ENCODE data around the gene CTSG. TPM values are rescaled to one million over a fixed set of nuclear protein-coding genes. Genes with fewer than 3 reads are reported as not detected.
"Not testable (repeated sequence)": the region's sequence is repeated elsewhere in the genome, so short reads cannot be mapped to it uniquely, and the experiment has no call there.

CTSG gene
- total RNA-seq, 1 donor from 2014 or later, result not detected

DNA sequence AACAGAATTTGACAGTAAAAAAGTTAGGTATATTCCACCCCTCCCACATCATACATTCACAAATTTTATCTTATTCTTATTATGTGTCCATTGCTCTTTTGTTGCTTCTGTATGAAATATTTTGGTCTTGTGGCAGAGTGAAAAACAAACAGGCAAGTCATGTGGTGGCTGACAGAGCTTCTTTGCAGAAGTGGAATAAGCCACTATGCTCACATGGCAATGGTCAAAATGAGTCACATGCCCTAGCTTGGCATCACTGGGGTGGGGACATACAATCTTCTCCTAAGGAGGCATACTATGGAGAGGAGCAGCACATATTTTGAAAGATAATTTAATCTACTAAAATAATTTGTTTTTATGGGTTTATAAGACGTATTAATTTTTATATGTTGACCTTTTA, 40.3 kb downstream of the CTSG start:
- ATAC-seq (ENCODE audit: low read depth) (no peak), DNase-seq (no peak)
- Mint-ChIP-seq H3K9me3 (peaks cover 2% of the 10 kb centered on the region), H3K36me3 (ENCODE audit: low read depth) (no peaks in the 10 kb centered on the region), H3K4me1 (no peaks in the 10 kb centered on the region), H3K4me3 (no peak overlapping the region), H3K27ac (no peak overlapping the region), H3K27me3 (peaks cover 19% of the 10 kb centered on the region)
- ChIA-PET POLR2A (no interaction called here), CTCF (no interaction called here)
- TF ChIP-seq, protein P1, sequence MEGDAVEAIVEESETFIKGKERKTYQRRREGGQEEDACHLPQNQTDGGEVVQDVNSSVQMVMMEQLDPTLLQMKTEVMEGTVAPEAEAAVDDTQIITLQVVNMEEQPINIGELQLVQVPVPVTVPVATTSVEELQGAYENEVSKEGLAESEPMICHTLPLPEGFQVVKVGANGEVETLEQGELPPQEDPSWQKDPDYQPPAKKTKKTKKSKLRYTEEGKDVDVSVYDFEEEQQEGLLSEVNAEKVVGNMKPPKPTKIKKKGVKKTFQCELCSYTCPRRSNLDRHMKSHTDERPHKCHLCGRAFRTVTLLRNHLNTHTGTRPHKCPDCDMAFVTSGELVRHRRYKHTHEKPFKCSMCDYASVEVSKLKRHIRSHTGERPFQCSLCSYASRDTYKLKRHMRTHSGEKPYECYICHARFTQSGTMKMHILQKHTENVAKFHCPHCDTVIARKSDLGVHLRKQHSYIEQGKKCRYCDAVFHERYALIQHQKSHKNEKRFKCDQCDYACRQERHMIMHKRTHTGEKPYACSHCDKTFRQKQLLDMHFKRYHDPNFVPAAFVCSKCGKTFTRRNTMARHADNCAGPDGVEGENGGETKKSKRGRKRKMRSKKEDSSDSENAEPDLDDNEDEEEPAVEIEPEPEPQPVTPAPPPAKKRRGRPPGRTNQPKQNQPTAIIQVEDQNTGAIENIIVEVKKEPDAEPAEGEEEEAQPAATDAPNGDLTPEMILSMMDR (IDR thresholded peaks at IDR 0.05), result no peak
- intact Hi-C loops (cut with micrococcal nuclease), result no loop called here

DNA sequence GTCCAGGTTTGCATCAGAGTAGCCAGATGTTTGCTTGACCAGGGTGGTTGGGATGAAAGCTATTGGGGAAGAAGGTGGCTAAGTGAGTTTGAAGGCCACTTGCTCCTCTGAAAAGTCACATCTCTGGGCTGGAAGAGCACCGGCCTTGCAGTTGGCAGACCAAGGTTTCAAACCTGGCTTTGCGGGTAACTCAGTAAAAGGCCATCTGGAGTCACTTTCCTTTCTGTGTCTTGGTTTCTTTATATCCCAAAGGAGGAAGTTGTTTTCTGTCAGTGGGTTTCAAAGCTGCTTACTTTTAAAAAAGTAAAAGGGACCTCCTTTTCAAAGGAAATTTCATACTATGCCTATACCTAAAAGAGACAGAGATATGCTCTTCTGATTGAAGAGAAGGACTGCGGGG, 41.8 kb downstream of the CTSG start:
- intact Hi-C loops (cut with micrococcal nuclease), result no loop called here

DNA sequence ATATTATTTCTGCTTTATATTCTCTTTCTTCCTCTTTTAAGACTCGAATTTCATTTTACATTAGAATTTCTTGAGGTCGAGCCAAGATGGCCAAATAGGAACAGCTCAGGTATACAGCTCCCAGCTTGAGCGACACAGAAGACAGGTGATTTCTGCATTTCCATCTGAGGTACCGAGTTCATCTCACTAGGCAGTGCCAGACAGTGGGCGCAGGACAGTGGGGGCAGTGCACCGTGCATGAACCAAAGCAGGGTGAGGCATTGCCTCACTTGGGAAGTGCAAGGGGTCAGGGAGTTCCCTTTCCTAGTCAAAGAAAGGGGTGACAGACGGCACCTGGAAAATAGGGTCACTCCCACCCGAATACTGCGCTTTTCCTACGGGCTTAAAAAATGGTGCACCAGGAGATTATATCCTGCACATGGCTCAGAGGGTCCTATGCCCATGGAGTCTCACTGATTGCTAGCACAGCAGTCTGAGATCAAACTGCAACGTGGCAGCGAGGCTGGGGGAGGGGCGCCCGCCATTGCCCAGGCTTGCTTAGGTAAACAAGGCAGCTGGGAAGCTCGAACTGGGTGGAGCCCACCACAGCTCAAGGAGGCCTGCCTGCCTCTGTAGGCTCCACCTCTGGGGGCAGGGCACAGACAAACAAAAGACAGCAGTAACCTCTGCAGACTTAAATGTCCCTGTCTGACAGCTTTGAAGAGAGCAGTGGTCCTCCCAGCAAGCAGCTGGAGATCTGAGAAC, 50.0 kb downstream of the CTSG start:
- H3K4me3 Mint-ChIP-seq; intact Hi-C loops (cut with micrococcal nuclease); H3K4me1 Mint-ChIP-seq; H3K27me3 Mint-ChIP-seq; H3K27ac Mint-ChIP-seq; ATAC-seq (ENCODE audit: low read depth); POLR2A ChIA-PET; CTCF ChIA-PET; H3K9me3 Mint-ChIP-seq; DNase-seq; H3K36me3 Mint-ChIP-seq (ENCODE audit: low read depth): not testable (repeated sequence)

More for the DNA sequence above, 41.8 kb downstream of the CTSG start:
- Mint-ChIP-seq H3K4me3 (no peak overlapping the region), H3K9me3 (peaks cover 2% of the 10 kb centered on the region), H3K36me3 (ENCODE audit: low read depth) (no peaks in the 10 kb centered on the region), H3K4me1 (no peaks in the 10 kb centered on the region), H3K27ac (no peak overlapping the region), H3K27me3 (peaks cover 15% of the 10 kb centered on the region)
- DNase-seq, result no peak
- CTCF ChIA-PET, result no interaction called here
- POLR2A ChIA-PET, result no interaction called here
- ATAC-seq (ENCODE audit: low read depth), result no peak
- TF ChIP-seq, protein P1 (IDR thresholded peaks at IDR 0.05), result no peak

Other genes with a start within 250 kb of the CTSG start
- 2.3 and 2.4 TPM in 2 replicates for gene ADCY4, start 241.2 kb downstream of the CTSG start, total RNA-seq
- 38.9 and 39.2 TPM in 2 replicates for gene RIPK3, start 236.3 kb downstream of the CTSG start, total RNA-seq
- gene NFATC4, start 208.1 kb downstream of the CTSG start, total RNA-seq, result 9.4 and 11.2 TPM in 2 replicates
- 0.02 and 0.04 TPM in 2 replicates for gene NYNRIN, start 177.2 kb downstream of the CTSG start, total RNA-seq
- gene CBLN3, start 146.6 kb downstream of the CTSG start, total RNA-seq, result 56.0 and 61.1 TPM in 2 replicates
- 121 and 130 TPM in 2 replicates for gene KHNYN, start 146.3 kb downstream of the CTSG start, total RNA-seq
- 70.6 and 80.0 TPM in 2 replicates for gene SDR39U1, start 133.5 kb downstream of the CTSG start, total RNA-seq
- gene CMA1, start 68.0 kb downstream of the CTSG start, total RNA-seq, result not detected in 2 replicates
- gene GZMH, start 33.4 kb upstream of the CTSG start, total RNA-seq, result 0.49 and 0.93 TPM in 2 replicates
- gene GZMB, start 57.9 kb upstream of the CTSG start, total RNA-seq, result 2.3 and 2.9 TPM in 2 replicates